NCI-H187 (cell line): ENCODE data around the gene LRRTM1.

Experiments used
- DNase-seq, 2 experiments: peaks; one replicate each; lab custom pipeline; 2025; lab: John Stamatoyannopoulos, UW

Gene LRRTM1, protein sequence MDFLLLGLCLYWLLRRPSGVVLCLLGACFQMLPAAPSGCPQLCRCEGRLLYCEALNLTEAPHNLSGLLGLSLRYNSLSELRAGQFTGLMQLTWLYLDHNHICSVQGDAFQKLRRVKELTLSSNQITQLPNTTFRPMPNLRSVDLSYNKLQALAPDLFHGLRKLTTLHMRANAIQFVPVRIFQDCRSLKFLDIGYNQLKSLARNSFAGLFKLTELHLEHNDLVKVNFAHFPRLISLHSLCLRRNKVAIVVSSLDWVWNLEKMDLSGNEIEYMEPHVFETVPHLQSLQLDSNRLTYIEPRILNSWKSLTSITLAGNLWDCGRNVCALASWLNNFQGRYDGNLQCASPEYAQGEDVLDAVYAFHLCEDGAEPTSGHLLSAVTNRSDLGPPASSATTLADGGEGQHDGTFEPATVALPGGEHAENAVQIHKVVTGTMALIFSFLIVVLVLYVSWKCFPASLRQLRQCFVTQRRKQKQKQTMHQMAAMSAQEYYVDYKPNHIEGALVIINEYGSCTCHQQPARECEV

DNA sequence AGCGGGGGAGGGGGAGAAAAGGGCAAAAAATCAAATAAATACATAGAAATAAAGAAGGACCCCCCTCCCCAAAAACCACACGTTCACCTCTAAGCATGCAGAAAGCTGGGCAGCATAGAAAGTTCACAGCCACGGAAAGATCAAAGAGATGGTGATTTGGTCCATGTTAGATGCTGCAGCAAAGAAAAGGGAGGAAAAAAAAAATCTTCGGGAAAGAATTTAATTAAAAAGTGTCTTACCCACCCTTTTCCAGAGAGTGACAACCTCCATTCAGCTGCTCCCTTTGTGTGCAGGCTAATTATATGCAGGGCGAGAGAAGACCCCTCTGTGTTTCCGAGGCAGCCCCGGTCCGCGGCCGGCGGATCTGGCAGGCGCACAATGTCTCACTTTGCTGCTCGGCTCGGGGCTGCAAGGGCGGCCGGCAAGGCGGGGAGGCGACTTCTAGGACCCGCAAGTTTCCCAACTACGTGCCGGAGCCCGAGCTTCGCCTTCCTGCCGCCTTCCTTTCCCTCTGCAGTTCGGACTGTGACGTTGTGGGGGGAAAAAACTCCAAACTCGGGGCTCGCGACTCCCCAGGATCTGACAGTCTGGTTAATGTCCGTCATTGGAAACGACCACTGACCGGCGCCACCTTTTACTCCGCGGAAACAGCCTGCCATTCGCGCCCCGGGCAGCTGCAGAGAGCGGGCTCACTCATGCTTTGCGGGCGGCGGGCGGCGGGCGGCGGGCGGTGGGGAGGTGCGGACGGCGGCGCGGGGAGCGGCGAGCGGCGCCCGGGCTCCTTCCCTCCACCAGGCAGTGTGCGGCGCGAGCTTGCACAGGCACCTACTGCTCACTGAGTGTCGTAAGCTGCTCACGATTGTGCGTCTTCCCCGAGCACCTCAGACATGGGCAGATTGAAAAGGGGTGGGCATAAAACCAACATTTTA, at the start of gene LRRTM1:
LRRTM1 (minus strand) TSS at position 844 of the 929 bp plus-strand sequence. CDS start 933 bp downstream, outside the sequence.
- DNase-seq: no peak

- no peak for DNase-seq
Measured at GRCh38 chr2:80351231-80351630, 46.7 kb upstream of the LRRTM1 start.

GRCh38 chr2:80348953-80349352, 44.4 kb upstream of the LRRTM1 start:
- DNase-seq: no peak

DNA sequence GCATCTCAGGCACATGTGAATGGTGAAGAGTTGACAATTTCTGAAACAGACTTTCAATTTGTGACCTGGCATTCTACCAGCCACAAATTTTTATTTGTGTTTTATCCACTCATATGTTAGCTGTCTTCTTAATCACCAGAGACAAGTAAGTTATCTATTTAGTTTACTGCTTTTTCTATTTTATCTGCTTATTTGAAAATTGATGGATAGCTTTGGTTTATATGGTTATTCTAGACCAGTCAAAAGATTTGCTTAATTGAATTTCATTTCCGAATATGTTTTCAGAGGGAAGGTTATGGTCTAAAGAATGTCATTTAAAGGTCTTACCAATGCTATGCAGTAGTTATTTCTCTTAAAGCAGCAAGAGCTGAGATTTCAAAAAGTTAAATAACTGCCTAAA, 43.5 kb upstream of the LRRTM1 start:
- DNase-seq: no peak

GRCh38 chr2:80340022-80340421, 35.5 kb upstream of the LRRTM1 start:
- DNase-seq: no peak

DNA sequence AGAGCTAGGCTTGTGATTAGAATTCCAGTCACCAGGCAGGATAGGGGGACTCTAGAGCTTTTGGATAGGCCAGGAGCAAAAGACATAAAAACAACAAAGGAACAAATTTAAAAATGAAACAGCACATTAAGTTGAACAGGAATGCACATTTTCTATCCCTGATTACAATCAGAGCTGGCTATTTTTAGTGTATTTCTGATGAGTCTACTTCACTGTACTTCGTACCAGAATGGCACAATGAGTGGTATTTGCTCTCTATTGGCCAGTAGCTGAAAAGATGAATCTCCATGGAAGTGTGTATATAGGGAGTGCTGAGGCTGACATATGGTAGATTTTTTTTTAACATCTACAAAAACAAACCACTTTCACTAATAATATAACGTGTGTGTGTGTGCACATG, 34.2 kb upstream of the LRRTM1 start:
- DNase-seq: no peak

DNA sequence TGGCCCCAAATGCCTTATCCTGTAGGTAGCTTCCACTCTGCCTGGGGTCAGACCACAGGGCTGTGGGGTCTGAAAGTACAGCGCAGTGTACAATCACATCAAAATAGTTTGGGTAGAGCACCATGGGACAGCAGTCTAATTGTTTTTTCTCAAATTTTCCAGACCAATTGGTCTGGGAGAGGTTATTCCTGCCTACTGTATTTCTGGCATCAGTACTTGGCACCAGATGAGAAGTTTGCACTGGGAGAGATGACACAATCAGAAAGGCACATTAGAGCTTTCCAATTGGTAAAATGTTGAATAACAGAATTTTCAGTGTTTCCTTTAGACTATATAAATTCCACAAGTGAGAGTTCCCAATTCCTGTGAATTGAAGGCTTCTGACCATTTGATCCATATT, 30.9 kb upstream of the LRRTM1 start:
- no peak for DNase-seq

- DNase-seq: no peak
Measured at GRCh38 chr2:80333886-80334285, 29.3 kb upstream of the LRRTM1 start.

GRCh38 chr2:80330527-80331450, 26.2 kb upstream of the LRRTM1 start:
- no peak for DNase-seq

DNA sequence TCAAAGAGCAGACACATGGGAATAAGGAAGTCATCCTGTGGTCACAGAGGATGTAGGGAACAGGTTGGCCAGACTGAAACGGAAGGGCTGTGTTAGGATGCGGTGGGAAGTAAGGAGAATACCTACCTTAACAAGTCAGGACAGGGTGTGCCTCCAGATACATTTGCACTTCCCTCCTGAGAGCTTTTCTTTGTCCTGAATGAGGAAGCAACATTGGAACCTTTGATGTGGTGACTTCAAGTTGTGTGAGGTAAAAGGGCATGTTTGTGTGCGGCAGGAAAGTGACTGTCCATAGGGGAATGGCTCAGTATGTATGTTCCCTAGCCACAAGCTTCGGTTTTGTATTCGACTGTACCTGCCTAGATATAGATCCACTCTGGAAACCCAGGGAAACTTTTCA, 24.9 kb upstream of the LRRTM1 start:
- DNase-seq: no peak

- DNase-seq: no peak
Measured at GRCh38 chr2:80328159-80328571, 23.6 kb upstream of the LRRTM1 start.

GRCh38 chr2:80326861-80327260, 22.3 kb upstream of the LRRTM1 start:
- no peak for DNase-seq

DNA sequence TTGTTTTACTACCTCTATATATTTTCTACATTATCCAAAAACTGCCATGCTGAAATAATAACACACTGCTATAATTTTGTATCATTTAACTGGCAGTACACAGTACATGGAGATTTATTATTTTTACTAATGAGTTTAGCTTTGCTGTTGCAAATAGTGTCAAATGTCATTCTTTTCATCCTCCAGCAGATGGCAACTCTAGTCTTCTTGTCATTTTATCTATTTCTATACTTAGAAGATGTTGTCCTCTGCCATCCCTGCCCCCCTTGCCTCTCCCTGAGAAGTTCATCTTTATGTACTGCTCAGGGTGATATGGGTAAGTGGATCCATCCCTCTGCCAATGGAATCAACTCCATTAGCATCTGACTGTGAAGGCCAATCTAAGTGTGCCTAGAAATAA, 21.7 kb upstream of the LRRTM1 start:
- no peak for DNase-seq

DNA sequence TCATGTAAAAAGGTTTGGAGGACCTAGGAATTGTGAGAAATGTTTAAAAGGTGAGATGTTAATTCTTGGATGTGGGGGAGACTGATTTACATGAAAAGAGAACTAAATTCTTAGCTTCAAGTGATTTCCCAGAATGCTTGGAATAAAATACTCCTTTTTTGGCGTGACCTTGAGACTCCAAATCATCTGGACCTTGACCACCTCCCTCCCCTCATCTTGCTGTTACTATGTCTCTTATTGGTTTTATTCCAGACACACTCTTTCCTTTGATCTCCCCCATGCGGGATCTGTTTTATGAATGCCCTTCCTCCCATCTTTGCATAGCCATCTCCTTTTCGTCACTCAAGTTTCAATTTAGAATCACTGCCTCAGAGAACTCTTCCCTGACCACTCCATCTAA, 20.0 kb upstream of the LRRTM1 start:
- no peak for DNase-seq

DNA sequence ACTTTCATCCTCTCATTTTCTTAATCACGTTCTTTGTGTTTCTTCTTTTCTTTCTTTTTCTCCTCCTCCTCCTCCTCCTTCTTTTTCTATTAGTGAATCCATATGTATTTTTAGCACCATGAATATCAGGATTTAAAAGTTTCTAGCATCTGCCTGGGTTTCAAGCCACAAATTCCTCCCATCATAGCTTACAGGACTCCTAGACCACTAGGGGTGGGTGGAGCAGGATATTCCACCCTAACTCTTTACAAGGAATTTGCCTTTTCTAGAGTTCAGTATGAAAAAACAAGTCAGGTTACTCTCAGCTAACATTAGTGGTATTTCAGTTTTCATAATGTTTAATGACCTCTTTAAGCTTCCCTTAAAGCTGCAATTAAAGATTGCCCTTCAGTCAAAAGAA, 19.1 kb upstream of the LRRTM1 start:
- DNase-seq: no peak

DNA sequence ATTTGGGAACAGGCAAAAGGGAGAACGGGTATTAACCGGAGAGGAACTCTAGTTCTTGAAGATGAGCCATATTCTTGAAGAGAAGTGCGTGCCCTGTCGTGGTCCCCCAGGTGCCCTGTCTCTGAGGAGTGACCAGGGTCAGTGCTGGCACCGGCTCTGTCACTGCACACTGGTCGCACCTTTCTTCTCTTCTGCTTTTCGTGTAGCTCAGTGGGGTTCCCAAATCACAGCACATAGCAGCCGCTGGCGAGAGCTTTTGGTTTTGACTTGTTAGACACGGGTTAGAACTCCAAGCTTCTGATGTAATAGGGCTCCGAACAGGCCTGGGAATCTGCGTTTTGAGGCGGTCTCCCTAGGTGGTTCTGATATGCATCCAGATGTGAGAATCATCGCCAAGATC, 18.4 kb upstream of the LRRTM1 start:
- no peak for DNase-seq

- no peak for DNase-seq
Measured at GRCh38 chr2:80322311-80322920, 17.9 kb upstream of the LRRTM1 start.

- no peak for DNase-seq
Measured at GRCh38 chr2:80312282-80312839, 7.8 kb upstream of the LRRTM1 start.

GRCh38 chr2:80311304-80311703, 6.8 kb upstream of the LRRTM1 start:
- DNase-seq: no peak

DNA sequence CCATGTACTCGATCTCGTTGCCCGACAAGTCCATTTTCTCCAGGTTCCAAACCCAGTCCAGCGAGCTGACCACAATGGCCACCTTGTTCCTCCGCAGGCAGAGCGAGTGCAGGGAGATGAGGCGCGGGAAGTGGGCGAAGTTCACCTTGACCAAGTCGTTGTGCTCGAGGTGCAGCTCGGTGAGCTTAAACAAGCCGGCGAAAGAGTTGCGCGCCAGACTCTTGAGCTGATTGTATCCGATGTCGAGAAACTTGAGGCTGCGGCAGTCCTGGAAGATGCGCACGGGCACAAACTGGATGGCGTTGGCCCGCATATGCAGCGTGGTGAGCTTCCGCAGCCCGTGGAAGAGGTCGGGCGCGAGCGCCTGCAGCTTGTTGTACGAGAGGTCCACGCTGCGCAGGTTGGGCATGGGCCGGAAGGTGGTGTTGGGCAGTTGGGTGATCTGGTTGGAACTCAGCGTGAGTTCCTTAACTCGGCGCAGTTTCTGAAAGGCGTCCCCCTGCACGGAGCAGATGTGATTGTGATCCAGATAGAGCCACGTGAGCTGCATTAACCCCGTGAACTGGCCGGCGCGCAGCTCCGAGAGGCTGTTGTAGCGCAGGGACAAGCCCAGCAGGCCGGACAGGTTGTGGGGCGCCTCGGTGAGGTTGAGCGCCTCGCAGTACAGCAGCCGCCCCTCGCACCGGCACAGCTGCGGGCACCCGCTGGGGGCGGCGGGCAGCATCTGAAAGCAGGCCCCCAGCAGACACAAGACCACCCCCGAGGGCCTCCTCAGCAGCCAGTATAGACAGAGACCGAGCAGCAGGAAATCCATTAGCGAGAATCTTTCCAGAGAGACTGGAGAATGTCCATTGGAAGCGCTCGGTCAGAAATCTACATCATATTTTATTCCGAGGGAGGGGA, 1.3 kb downstream of the LRRTM1 start:
- DNase-seq: no peak
